SK-N-MC (cell line): Measurements from ENCODE around the gene COPB1.

Experiments used
- FOXP2 ChIP-seq: optimal IDR thresholded peaks from 2 replicates; pipeline ENCODE3; 2011; ENCODE audit warnings: mild to moderate bottlenecking, moderate library complexity; ENCODE audit not compliant: insufficient read depth; ENCODE audit errors: extremely low read length, control extremely low read depth
- POLR2AphosphoS5 ChIP-seq: IDR thresholded peaks from 2 replicates; pipeline ENCODE4 v1.6.1; 2012; ENCODE audit warnings: mild to moderate bottlenecking, low read depth, low read length, borderline replicate concordance

DNA sequence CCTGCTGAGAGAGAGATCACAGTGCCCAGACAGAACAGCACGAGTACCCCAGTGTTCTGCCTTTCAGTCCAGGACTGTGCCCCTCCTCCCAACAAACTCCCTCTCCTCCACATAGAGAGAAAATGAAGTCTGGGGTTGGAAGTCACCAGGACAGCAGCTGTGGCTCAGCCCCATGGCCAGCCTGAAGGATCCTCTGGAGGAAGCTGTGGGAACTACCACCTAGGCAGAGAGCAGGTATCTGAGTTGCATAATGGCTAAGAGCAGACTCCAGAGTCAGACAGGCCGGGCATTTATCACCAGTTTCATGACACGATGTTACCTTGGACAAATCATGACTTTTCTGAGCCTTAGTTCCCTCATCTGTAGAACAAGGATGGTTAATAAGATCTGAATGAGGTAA, 79.4 kb downstream of the COPB1 start:
- no peak for TF ChIP-seq POLR2AphosphoS5
- no peak for TF ChIP-seq FOXP2
